GM19043 (cell line): ENCODE measurements around the gene KDM4E.
"Not testable (repeated sequence)": the region's sequence is repeated elsewhere in the genome, so short reads cannot be mapped to it uniquely, and the experiment has no call there.

Source experiments
- ATAC-seq: cut with Tn5 transposase; IDR thresholded peaks from one replicate; pipeline ENCODE4 v1.9.1; 2021; ENCODE audit warnings: low read depth; ENCODE audit not compliant: unreplicated experiment

Gene KDM4E

GRCh38 chr11:95024958-95025357, at the start of gene KDM4E:
Gene KDM4E, plus strand, starts transcription at chr11:95025258. Its CDS starts 300 bp downstream, at chr11:95025558.
- ATAC-seq = no peak

GRCh38 chr11:94975599-94975998, 49.5 kb upstream of the KDM4E start:
- ATAC-seq = no peak

- no peak for ATAC-seq
Observed at GRCh38 chr11:94987378-94987777, 37.7 kb upstream of the KDM4E start.

GRCh38 chr11:94988748-94989147, 36.3 kb upstream of the KDM4E start:
- ATAC-seq = no peak

- no peak for ATAC-seq
Observed at GRCh38 chr11:94993400-94993943, 31.6 kb upstream of the KDM4E start.

GRCh38 chr11:94997437-94997836, 27.6 kb upstream of the KDM4E start:
- ATAC-seq = no peak

- ATAC-seq = no peak
Observed at GRCh38 chr11:94998285-94998684, 26.8 kb upstream of the KDM4E start.

- no peak for ATAC-seq
Observed at GRCh38 chr11:95003716-95004115, 21.3 kb upstream of the KDM4E start.

- ATAC-seq = no peak
Observed at GRCh38 chr11:95005642-95006041, 19.4 kb upstream of the KDM4E start.

- ATAC-seq = no peak
Observed at GRCh38 chr11:95011376-95011775, 13.7 kb upstream of the KDM4E start.

GRCh38 chr11:95014184-95014821, 10.8 kb upstream of the KDM4E start:
- no peak for ATAC-seq

GRCh38 chr11:95016139-95016538, 8.9 kb upstream of the KDM4E start:
- no peak for ATAC-seq

- ATAC-seq = not testable (repeated sequence)
Observed at GRCh38 chr11:95021468-95021867, 3.6 kb upstream of the KDM4E start.

- not testable (repeated sequence) for ATAC-seq
Observed at GRCh38 chr11:95025594-95025993, 536 bp downstream of the KDM4E start.

- ATAC-seq = no peak
Observed at GRCh38 chr11:95028357-95028756, 3.3 kb downstream of the KDM4E start.

GRCh38 chr11:95033051-95033450, 8.0 kb downstream of the KDM4E start:
- ATAC-seq = no peak

- no peak for ATAC-seq
Observed at GRCh38 chr11:95035316-95035715, 10.3 kb downstream of the KDM4E start.

- ATAC-seq = not testable (repeated sequence)
Observed at GRCh38 chr11:95037356-95038035, 12.4 kb downstream of the KDM4E start.

GRCh38 chr11:95042239-95042638, 17.2 kb downstream of the KDM4E start:
- ATAC-seq = no peak

GRCh38 chr11:95042906-95043305, 17.8 kb downstream of the KDM4E start:
- no peak for ATAC-seq

- ATAC-seq = no peak
Observed at GRCh38 chr11:95044010-95044409, 19.0 kb downstream of the KDM4E start.

GRCh38 chr11:95045812-95046211, 20.8 kb downstream of the KDM4E start:
- ATAC-seq = no peak
